OCI-LY1 (cell line): Measurements from ENCODE around the gene CTNNA1.

Source experiments
- H2AFZ ChIP-seq: fragments of 200-600 bp; sonication (generic), shearing (Covaris generic); 2 replicates; pipeline ENCODE4 v1.6.0; 2014; ENCODE audit warnings: antibody characterized with exemption, mild to moderate bottlenecking, low read length
- H3F3A ChIP-seq: fragments of 200-600 bp; sonication (generic), shearing (Covaris generic); 2 replicates; pipeline ENCODE4 v1.6.0; 2014; ENCODE audit warnings: mild to moderate bottlenecking, antibody characterized with exemption, low read length, moderate library complexity; ENCODE audit not compliant: insufficient read depth
- H3K27ac ChIP-seq: fragments of 200-600 bp; sonication (generic); 2 replicates; pipeline ENCODE4 v1.5.1; 2014; ENCODE audit warnings: low read length, mixed run types, mild to moderate bottlenecking, low read depth; ENCODE audit not compliant: poor library complexity, severe bottlenecking
- H3K27me3 ChIP-seq: fragments of 200-600 bp; sonication (generic); 2 replicates; pipeline ENCODE4 v1.6.0; 2014; ENCODE audit warnings: antibody characterized with exemption, mild to moderate bottlenecking, low read length, moderate library complexity; ENCODE audit not compliant: insufficient read depth
- H3K36me3 ChIP-seq: fragments of 200-600 bp; sonication (generic); 2 replicates; pipeline ENCODE4 v1.6.1; 2014; ENCODE audit warnings: mild to moderate bottlenecking, antibody characterized with exemption, low read length, moderate library complexity, mixed read lengths; ENCODE audit not compliant: insufficient read depth
- H3K4me1 ChIP-seq: fragments of 200-600 bp; sonication (generic); 2 replicates; pipeline ENCODE4 v1.5.1; 2014; ENCODE audit warnings: mild to moderate bottlenecking, low read length, moderate library complexity; ENCODE audit not compliant: insufficient read depth, severe bottlenecking
- H3K4me2 ChIP-seq: fragments of 200-600 bp; sonication (generic), shearing (Covaris generic); 2 replicates; pipeline ENCODE4 v1.6.1; 2014; ENCODE audit warnings: low read length
- H3K4me3 ChIP-seq: fragments of 200-600 bp; sonication (generic); 2 replicates; pipeline ENCODE4 v1.5.1; 2014; ENCODE audit warnings: low read length, low read depth, mild to moderate bottlenecking, mixed read lengths; ENCODE audit not compliant: poor library complexity, severe bottlenecking
- H3K79me2 ChIP-seq: fragments of 200-600 bp; shearing (Covaris generic); 2 replicates; pipeline ENCODE4 v1.6.1; 2016; ENCODE audit warnings: mixed run types, low read length, mixed read lengths; ENCODE audit not compliant: insufficient read depth
- H3K9ac ChIP-seq: fragments of 200-600 bp; sonication (generic), shearing (Covaris generic); 2 replicates; pipeline ENCODE4 v1.6.1; 2014; ENCODE audit warnings: mild to moderate bottlenecking, low read length, mixed read lengths
- H3K9me2 ChIP-seq: fragments of 200-600 bp; sonication (generic), shearing (Covaris generic); 2 replicates; pipeline ENCODE4 v1.6.1; 2014; ENCODE audit warnings: low read depth, mild to moderate bottlenecking, low read length, mixed read lengths
- H3K9me3 ChIP-seq: fragments of 200-600 bp; shearing (Covaris generic); 2 replicates; pipeline ENCODE4 v1.6.1; 2014; ENCODE audit warnings: low read length, mixed read lengths
- H4K20me1 ChIP-seq: fragments of 200-600 bp; sonication (generic), shearing (Covaris generic); 2 replicates; pipeline ENCODE4 v1.6.0; 2016; ENCODE audit warnings: mild to moderate bottlenecking, low read length; ENCODE audit not compliant: insufficient read depth
- CTCF ChIP-seq: fragments of 200-600 bp; sonication (generic), shearing (Covaris generic); IDR thresholded peaks from 2 replicates; pipeline ENCODE4 v1.5.1; 2017; ENCODE audit warnings: mild to moderate bottlenecking, antibody characterized with exemption, low read length, moderate library complexity, mixed read lengths
- EZH2 ChIP-seq: fragments of 200-600 bp; sonication (generic), shearing (Covaris generic); IDR thresholded peaks from 2 replicates; pipeline ENCODE4 v1.8.0; 2017; ENCODE audit warnings: borderline replicate concordance, mixed run types, mild to moderate bottlenecking, antibody characterized with exemption, low read length, moderate library complexity, mixed read lengths

Gene CTNNA1

GRCh38 chr5:138844125-138844461 is 90.9 kb downstream of the CTNNA1 start:
- H4K20me1 ChIP-seq: no peaks in the 10 kb centered on the region
- no peak overlapping the region for H2AFZ ChIP-seq
- H3F3A ChIP-seq: no peaks in the 10 kb centered on the region
- H3K9me3 ChIP-seq: no peaks in the 10 kb centered on the region
- H3K4me3 ChIP-seq: no peak overlapping the region
- no peak overlapping the region for H3K27ac ChIP-seq
- no peaks in the 10 kb centered on the region for H3K9me2 ChIP-seq
- no peaks in the 10 kb centered on the region for H3K79me2 ChIP-seq
- H3K4me2 ChIP-seq: no peak overlapping the region
- no peaks in the 10 kb centered on the region for H3K4me1 ChIP-seq
- TF ChIP-seq EZH2: no peak
- TF ChIP-seq CTCF: no peak
- H3K9ac ChIP-seq: no peak overlapping the region
- no peaks in the 10 kb centered on the region for H3K36me3 ChIP-seq
- H3K27me3 ChIP-seq: no peaks in the 10 kb centered on the region

GRCh38 chr5:138844812-138845513 is 91.7 kb downstream of the CTNNA1 start:
- H3K4me3 ChIP-seq: no peak overlapping the region
- no peaks in the 10 kb centered on the region for H3K79me2 ChIP-seq
- H3K9me2 ChIP-seq: no peaks in the 10 kb centered on the region
- no peak overlapping the region for H3K27ac ChIP-seq
- H3K36me3 ChIP-seq: no peaks in the 10 kb centered on the region
- no peaks in the 10 kb centered on the region for H4K20me1 ChIP-seq
- H3K4me1 ChIP-seq: no peaks in the 10 kb centered on the region
- TF ChIP-seq CTCF (no peak), EZH2 (no peak)
- no peak overlapping the region for H3K9ac ChIP-seq
- no peaks in the 10 kb centered on the region for H3K27me3 ChIP-seq
- no peak overlapping the region for H3K4me2 ChIP-seq
- no peak overlapping the region for H2AFZ ChIP-seq
- H3K9me3 ChIP-seq: no peaks in the 10 kb centered on the region
- no peaks in the 10 kb centered on the region for H3F3A ChIP-seq

GRCh38 chr5:138849439-138849838 is 96.2 kb downstream of the CTNNA1 start:
- Histone ChIP-seq H3K4me2 (no peak overlapping the region), H3K79me2 (no peaks in the 10 kb centered on the region), H3K27ac (no peak overlapping the region)

More at GRCh38 chr5:138849439-138849838, 96.2 kb downstream of the CTNNA1 start:
- TF ChIP-seq CTCF (no peak), EZH2 (no peak)
- no peak overlapping the region for H2AFZ ChIP-seq
- no peak overlapping the region for H3K9ac ChIP-seq
- H3K9me3 ChIP-seq: no peaks in the 10 kb centered on the region
- H4K20me1 ChIP-seq: no peaks in the 10 kb centered on the region
- H3K27me3 ChIP-seq: no peaks in the 10 kb centered on the region
- no peak overlapping the region for H3K4me3 ChIP-seq
- H3K9me2 ChIP-seq: no peaks in the 10 kb centered on the region
- H3K4me1 ChIP-seq: no peaks in the 10 kb centered on the region
- H3K36me3 ChIP-seq: no peaks in the 10 kb centered on the region
- H3F3A ChIP-seq: no peaks in the 10 kb centered on the region
